IMR-90 (cell line): ENCODE measurements around the gene TUSC2. TPM values are rescaled to one million over a fixed set of nuclear protein-coding genes. Genes with fewer than 3 reads are reported as not detected.

Source experiments
- ATAC-seq: fragments of 200-7000 bp; cut with Tn5 transposase; 2 replicates; pipeline ENCODE4 v1.9.1; 2020; ENCODE audit warnings: low read depth, mild to moderate bottlenecking, moderate library complexity
- BruUV-seq: library from RNA; stranded (reverse); fragments of 400-500 nt; replicated peaks from 2 replicates; lab custom pipeline; 2021; lab: Mats Ljungman, UMichigan
- CTCF ChIA-PET: fragments of 300-600 bp; formaldehyde crosslinking; extraction: SDS; loops from one replicate; lab custom pipeline; 2021; ENCODE audit warnings: antibody characterized with exemption; lab: Yijun Ruan, JAX
- POLR2A ChIA-PET: fragments of 300-600 bp; sonication (Branson Sonifier 250); formaldehyde crosslinking; loops from one replicate; lab custom pipeline; 2022; ENCODE audit warnings: antibody characterized with exemption; ENCODE audit not compliant: unreplicated experiment; lab: Charles Lee
- DNase-seq: peaks from one replicate; pipeline ENCODE4 v3.0.0; 2013
- H2AFZ ChIP-seq: replicated peaks from 2 replicates; pipeline ENCODE3; 2013; ENCODE audit warnings: low read length, mild to moderate bottlenecking; ENCODE audit not compliant: poor library complexity
- H2AK5ac ChIP-seq: 2 replicates; pipeline ENCODE4 v1.6.1; 2013; ENCODE audit warnings: low read depth, low read length, inconsistent platforms
- H2AK9ac ChIP-seq: replicated peaks from 2 replicates; pipeline ENCODE3; 2013; ENCODE audit warnings: mild to moderate bottlenecking, low read depth, low read length, moderate library complexity; ENCODE audit not compliant: poor library complexity
- H2BK120ac ChIP-seq: 2 replicates; pipeline ENCODE4 v1.6.1; 2013; ENCODE audit warnings: low read depth, low read length, inconsistent platforms
- H2BK15ac ChIP-seq: 3 replicates; pipeline ENCODE4 v1.6.1; 2013; ENCODE audit warnings: low read depth, low read length, inconsistent platforms
- H2BK20ac ChIP-seq: 2 replicates; pipeline ENCODE4 v1.6.1; 2013; ENCODE audit warnings: low read depth, mild to moderate bottlenecking, inconsistent platforms, low read length, moderate library complexity
- H2BK5ac ChIP-seq: 2 replicates; pipeline ENCODE4 v1.6.1; 2013; ENCODE audit warnings: mild to moderate bottlenecking, low read depth, low read length, inconsistent platforms; ENCODE audit not compliant: poor library complexity, severe bottlenecking
- H3K14ac ChIP-seq: replicated peaks from 2 replicates; pipeline ENCODE4 v1.6.1; 2013; ENCODE audit warnings: low read depth, low read length, inconsistent platforms
- H3K18ac ChIP-seq: 2 replicates; pipeline ENCODE4 v1.6.1; 2013; ENCODE audit warnings: low read depth, low read length, control low read depth
- H3K23ac ChIP-seq: 2 replicates; pipeline ENCODE4 v1.6.1; 2013; ENCODE audit warnings: low read depth, low read length, inconsistent platforms
- H3K27ac ChIP-seq: 2 replicates; pipeline ENCODE4 v1.5.1; 2013; ENCODE audit warnings: mild to moderate bottlenecking, control low read depth, low read length; ENCODE audit not compliant: insufficient read depth
- H3K27me3 ChIP-seq: 2 replicates; pipeline ENCODE4 v1.6.1; 2013; ENCODE audit warnings: low read length; ENCODE audit not compliant: control insufficient read depth, insufficient read depth
- H3K36me3 ChIP-seq: 2 replicates; pipeline ENCODE4 v1.6.1; 2013; ENCODE audit warnings: low read length, mixed read lengths; ENCODE audit not compliant: control insufficient read depth, insufficient read depth
- H3K4ac ChIP-seq: 2 replicates; pipeline ENCODE4 v1.6.1; 2013; ENCODE audit warnings: low read depth, low read length, inconsistent platforms
- H3K4me1 ChIP-seq: 2 replicates; pipeline ENCODE4 v1.6.1; 2013; ENCODE audit warnings: low read length, mixed read lengths; ENCODE audit not compliant: control insufficient read depth, insufficient read depth
- H3K4me2 ChIP-seq: 2 replicates; pipeline ENCODE4 v1.6.1; 2013; ENCODE audit warnings: low read depth, mild to moderate bottlenecking, control low read depth, low read length, moderate library complexity
- H3K4me3 ChIP-seq: 2 replicates; pipeline ENCODE4 v1.5.1; 2013; ENCODE audit warnings: low read depth, mild to moderate bottlenecking, control low read depth, low read length, moderate library complexity; ENCODE audit not compliant: insufficient read depth
- H3K56ac ChIP-seq: 2 replicates; pipeline ENCODE4 v1.6.1; 2013; ENCODE audit warnings: low read length, inconsistent platforms; ENCODE audit not compliant: insufficient read depth; ENCODE audit errors: extremely low read depth
- H3K79me1 ChIP-seq, 2 experiments: 2 replicates each; pipeline ENCODE4 v1.6.1; 2013; ENCODE audit warnings: low read length in 2 of 2, inconsistent platforms in 1 of 2, low read depth in 1 of 2
- H3K9ac ChIP-seq: 2 replicates; pipeline ENCODE4 v1.6.1; 2013; ENCODE audit warnings: low read depth, low read length, control low read depth
- H3K9me1 ChIP-seq: 2 replicates; pipeline ENCODE4 v1.6.1; 2013; ENCODE audit warnings: low read length, inconsistent platforms; ENCODE audit not compliant: insufficient read depth
- H3K9me3 ChIP-seq: 2 replicates; pipeline ENCODE4 v1.6.1; 2013; ENCODE audit warnings: low read length; ENCODE audit not compliant: control insufficient read depth, insufficient read depth
- H4K20me1 ChIP-seq: 2 replicates; pipeline ENCODE4 v1.6.1; 2013; ENCODE audit warnings: low read length, inconsistent platforms; ENCODE audit not compliant: insufficient read depth
- H4K5ac ChIP-seq: 2 replicates; pipeline ENCODE4 v1.6.1; 2013; ENCODE audit warnings: mild to moderate bottlenecking, low read depth, low read length, control low read depth
- H4K8ac ChIP-seq, 2 experiments: 2 replicates each; pipeline ENCODE4 v1.6.1; 2013; ENCODE audit warnings: low read depth in 2 of 2, low read length in 2 of 2, control low read depth in 1 of 2, inconsistent platforms in 1 of 2
- H4K91ac ChIP-seq: 2 replicates; pipeline ENCODE4 v1.6.1; 2013; ENCODE audit warnings: low read depth, low read length, inconsistent platforms; ENCODE audit not compliant: insufficient read depth
- CEBPB ChIP-seq: IDR thresholded peaks from 2 replicates; pipeline ENCODE4 v1.6.1; 2012; ENCODE audit warnings: low read depth, low read length, improper control_type of control experiment
- MAFK ChIP-seq: IDR thresholded peaks from 2 replicates; pipeline ENCODE4 v1.6.1; 2012; ENCODE audit warnings: low read depth, low read length, improper control_type of control experiment
- MAZ ChIP-seq: IDR thresholded peaks from 2 replicates; pipeline ENCODE4 v1.6.1; 2012; ENCODE audit warnings: low read depth, mild to moderate bottlenecking, low read length, improper control_type of control experiment, moderate library complexity, borderline replicate concordance
- MXI1 ChIP-seq: IDR thresholded peaks from 2 replicates; pipeline ENCODE4 v1.6.1; 2012; ENCODE audit warnings: low read depth, mild to moderate bottlenecking, low read length, moderate library complexity, borderline replicate concordance
- NFE2L2 ChIP-seq: fragments of 150-350 bp; IDR thresholded peaks from 2 replicates; pipeline ENCODE4 v1.6.1; 2016; ENCODE audit warnings: low read depth, mild to moderate bottlenecking, low read length
- RFX5 ChIP-seq: IDR thresholded peaks from 2 replicates; pipeline ENCODE4 v1.8.0; 2012; ENCODE audit warnings: low read depth, mild to moderate bottlenecking, low read length, moderate library complexity
- WGBS, 2 experiments: methylation state at CpG; one replicate each; pipeline versions ENCODE4 v1.1.5 to v1.1.7; 2013; ENCODE audit warnings: missing lambda C conversion rate in 2 of 2; ENCODE audit not compliant: insufficient read length in 1 of 2; ENCODE audit errors: extremely low coverage in 2 of 2; 5-methylcytosine and 5-hydroxymethylcytosine counted together
- dilution Hi-C: fragments of 300-500 bp; cut with HindIII; formaldehyde crosslinking; loops from one replicate; pipeline ENCODE4 v1.14.3; 2018; ENCODE audit warnings: low sequenced_read_pairs; ENCODE audit not compliant: unreplicated experiment
- in situ Hi-C: fragments of 300-500 bp; cut with MboI; formaldehyde crosslinking; loops from 3 replicates; pipeline ENCODE4 v1.14.3; 2019; ENCODE audit warnings: low sequenced_read_pairs, inconsistent platforms, mixed read lengths
- intact Hi-C: fragments of 100-400 bp; cut with micrococcal nuclease; formaldehyde crosslinking; loops from 2 replicates; pipeline ENCODE4 v1.10.0; 2022
- polyA plus RNA-seq, 3 experiments: library from polyadenylated mRNA; depleted of rRNA; stranded (reverse); fragments of >200 nt; gene quantifications; 2 replicates each; pipeline ENCODE4 v1.2.3, GENCODE V29; 2012; ENCODE audit warnings: low replicate concordance in 1 of 3
- total RNA-seq: library from RNA; depleted of rRNA; stranded (reverse); fragments of >200 nt; gene quantifications from 2 replicates; pipeline ENCODE4 v1.2.3, GENCODE V29; 2012

The TUSC2 gene
- total and polyA plus RNA-seq, 2 of the 4 experiments (the other 2 are of a cell fraction): 13.4 to 24.0 TPM

- TF ChIP-seq RFX5 (no peak), CEBPB (no peak)
Observed at GRCh38 chr3:50358911-50359759, 31.1 kb upstream of the TUSC2 start, which contains the start of gene TMEM115 (continued).

GRCh38 chr3:50358355-50358910, 30.4 kb upstream of the TUSC2 start:
- intact Hi-C loops (no loop called here), dilution Hi-C loops (no loop called here), in situ Hi-C loops (no loop called here)
- Histone ChIP-seq H3K36me3 (peaks cover 37% of the 10 kb centered on the region), H4K5ac (no peak overlapping the region), H4K8ac (peak overlapping the region; percentile 41 to 98; a peak in 2 of 4 replicates), H3K4ac (peak overlapping the region; percentile 92), H2BK15ac (no peak overlapping the region), H3K27ac (peak overlapping the region; percentile 87), H3K9me3 (no peaks in the 10 kb centered on the region), H3K18ac (no peak overlapping the region), H2AK9ac (peak overlapping the region; percentile 99), H3K9ac (peak overlapping the region; percentile 94), H3K4me1 (peaks cover 26% of the 10 kb centered on the region), H4K20me1 (peaks cover 46% of the 10 kb centered on the region), H3K27me3 (no peaks in the 10 kb centered on the region), H3K56ac (no peak overlapping the region), H4K91ac (no peak overlapping the region), H2BK120ac (no peak overlapping the region), H3K23ac (peak overlapping the region; percentile 50), H3K9me1 (peaks cover 17% of the 10 kb centered on the region), H3K4me2 (peak overlapping the region; percentile 94), H3K79me1 (peaks cover 0 to 53% of the 10 kb centered on the region in 2 experiments; a peak in 2 of 4 replicates), H2AK5ac (peak overlapping the region; percentile 94), H3K14ac (peak overlapping the region; percentile 99), H2BK20ac (no peak overlapping the region), H2AFZ (peak overlapping the region; percentile 97), H2BK5ac (no peak overlapping the region), H3K4me3 (peak overlapping the region; percentile 76)
- no peak for TF ChIP-seq MXI1
- no peak for TF ChIP-seq NFE2L2
- no peak for TF ChIP-seq MAZ
- TF ChIP-seq MAFK: no peak
- ATAC-seq (no peak), DNase-seq (no peak)
- CTCF ChIA-PET: no interaction called here
- POLR2A ChIA-PET: no interaction called here
- WGBS, 2 experiments: 56% methylated on average over 16 of the region's 24 CpGs; no CpG with 5 or more reads in 1 of the 2 experiments
- no TSS peak for BruUV-seq
